HepG2 (cell line): ENCODE measurements around the gene ILKAP. TPM values are rescaled to one million over a fixed set of nuclear protein-coding genes. Genes with fewer than 3 reads are reported as not detected.

ENCODE experiments used
- BCL6 ChIP-seq: IDR thresholded peaks from 2 replicates; pipeline ENCODE4 v1.6.1; 2016; ENCODE audit warnings: missing genetic modification reagents, missing compliant biosample characterization
- CENPT ChIP-seq: sonication (generic); formaldehyde crosslinking; IDR thresholded peaks from 2 replicates; pipeline ENCODE4 v1.8.0; 2022; ENCODE audit warnings: low read depth, mild to moderate bottlenecking, moderate library complexity, missing genetic modification reagents
- EHMT2 ChIP-seq: fragments of 200-600 bp; sonication (generic); IDR thresholded peaks from 2 replicates; pipeline ENCODE4 v1.7.0; 2017; ENCODE audit warnings: antibody characterized with exemption, low read depth, low read length, borderline replicate concordance
- ELF1 ChIP-seq: sonication (generic); formaldehyde crosslinking; IDR thresholded peaks from 2 replicates; pipeline ENCODE4 v1.4.0; 2020; ENCODE audit warnings: missing genetic modification reagents
- FOXA3 ChIP-seq: IDR thresholded peaks from 2 replicates; pipeline ENCODE4 v1.6.1; 2016; ENCODE audit warnings: missing genetic modification reagents, missing compliant biosample characterization
- GFI1 ChIP-seq: sonication (generic); formaldehyde crosslinking; IDR thresholded peaks from 2 replicates; pipeline ENCODE4 v1.5.0; 2020; ENCODE audit warnings: missing genetic modification reagents, mild to moderate bottlenecking, borderline replicate concordance
- HNRNPK ChIP-seq: fragments of 200-400 bp; formaldehyde crosslinking; IDR thresholded peaks from 2 replicates; pipeline ENCODE4 v1.6.1; 2018; ENCODE audit warnings: low read length, low read depth, moderate library complexity, mild to moderate bottlenecking; ENCODE audit not compliant: poor library complexity, severe bottlenecking
- PHF8 ChIP-seq: sonication (generic); formaldehyde crosslinking; IDR thresholded peaks from 2 replicates; pipeline ENCODE4 v1.5.0; 2020; ENCODE audit warnings: missing genetic modification reagents
- RAD21 ChIP-seq: fragments of 450-650 bp; formaldehyde crosslinking; IDR thresholded peaks from 2 replicates; pipeline ENCODE4 v1.5.0; 2020; ENCODE audit warnings: mild to moderate bottlenecking
- RFXAP ChIP-seq: sonication (generic); formaldehyde crosslinking; IDR thresholded peaks from 2 replicates; pipeline ENCODE4 v1.4.0; 2020; ENCODE audit warnings: missing genetic modification reagents, borderline replicate concordance
- RORA ChIP-seq: sonication (generic); formaldehyde crosslinking; IDR thresholded peaks from 2 replicates; pipeline ENCODE4 v1.5.0; 2020; ENCODE audit warnings: mild to moderate bottlenecking, missing genetic modification reagents, moderate library complexity
- SP2 ChIP-seq: sonication (generic); formaldehyde crosslinking; IDR thresholded peaks from 2 replicates; pipeline ENCODE4 v1.5.1; 2020; ENCODE audit warnings: mild to moderate bottlenecking, missing genetic modification reagents
- TMF1 ChIP-seq: sonication (generic); formaldehyde crosslinking; IDR thresholded peaks from 2 replicates; pipeline ENCODE4 v1.8.1; 2022; ENCODE audit warnings: low read depth, missing genetic modification reagents
- ZFAT ChIP-seq: sonication (generic); formaldehyde crosslinking; conservative IDR thresholded peaks from 2 replicates; pipeline ENCODE4 v1.8.1; 2023; ENCODE audit warnings: missing genetic modification reagents, inconsistent platforms
- ZFX ChIP-seq: sonication (generic); formaldehyde crosslinking; IDR thresholded peaks from 2 replicates; pipeline ENCODE4 v1.4.0; 2020; ENCODE audit warnings: mild to moderate bottlenecking, low read depth, missing genetic modification reagents, moderate library complexity
- ZNF431 ChIP-seq: sonication (generic); formaldehyde crosslinking; IDR thresholded peaks from 2 replicates; pipeline ENCODE4 v1.9.0; 2022; ENCODE audit warnings: missing genetic modification reagents, low read depth, mild to moderate bottlenecking, borderline replicate concordance
- ZNF451 ChIP-seq: sonication (generic); formaldehyde crosslinking; IDR thresholded peaks from 2 replicates; pipeline ENCODE4 v1.5.0; 2020; ENCODE audit warnings: mild to moderate bottlenecking, missing genetic modification reagents
- ZNF564 ChIP-seq: sonication (generic); formaldehyde crosslinking; IDR thresholded peaks from 2 replicates; pipeline ENCODE4 v1.8.1; 2023; ENCODE audit warnings: mild to moderate bottlenecking, missing genetic modification reagents
- ZNF788 ChIP-seq: sonication (generic); formaldehyde crosslinking; IDR thresholded peaks from 2 replicates; pipeline ENCODE4 v1.5.0; 2020; ENCODE audit warnings: mild to moderate bottlenecking, missing genetic modification reagents, borderline replicate concordance
- ZSCAN29 ChIP-seq: sonication (generic); formaldehyde crosslinking; conservative IDR thresholded peaks from 2 replicates; pipeline ENCODE4 v1.4.0; 2020; ENCODE audit warnings: mild to moderate bottlenecking, missing genetic modification reagents
- polyA plus RNA-seq, 8 experiments: library from polyadenylated mRNA; depleted of rRNA in 3 of 8; stranded (reverse) in 7 of 8; unstranded in 1 of 8; fragments of >200 nt; fragmentation: Illumina TruSeq in 4 of 8; extraction: Trizol in 4 of 8; gene quantifications; 2 replicates each; pipeline versions ENCODE4 v1.2.1 to v1.2.3, GENCODE V29; 2011 to 2016; ENCODE audit warnings: low read depth in 4 of 8, missing spikeins in 1 of 8, mixed read lengths in 1 of 8; ENCODE audit not compliant: insufficient read depth in 1 of 8
- total RNA-seq, 5 experiments: library from RNA; depleted of rRNA; stranded (reverse); fragments of >200 nt; fragmentation: Illumina TruSeq; extraction: Trizol; gene quantifications; 2 replicates each; pipeline ENCODE4 v1.2.3, GENCODE V29; 2016; ENCODE audit warnings: low read depth in 1 of 5
- TF ChIP-seq, protein P1 (sequence below): sonication (generic); formaldehyde crosslinking; IDR thresholded peaks from 2 replicates; pipeline ENCODE4 v1.4.0; 2020; ENCODE audit warnings: missing genetic modification reagents
- TF ChIP-seq, protein P2 (sequence below): sonication (generic); formaldehyde crosslinking; IDR thresholded peaks from 2 replicates; pipeline ENCODE4 v1.5.0; 2020; ENCODE audit warnings: mild to moderate bottlenecking, missing genetic modification reagents
- TF ChIP-seq, protein P3 (sequence below), 2 experiments: sonication (generic) in 1 of 2; formaldehyde crosslinking in 1 of 2; IDR thresholded peaks; 2 replicates each; pipeline versions ENCODE4 v1.4.0 to v1.6.1; 2018 to 2020; ENCODE audit warnings: missing genetic modification reagents in 2 of 2, borderline replicate concordance in 1 of 2, low read depth in 1 of 2, mild to moderate bottlenecking in 1 of 2, missing biosample characterization in 1 of 2

Gene ILKAP
- total and polyA plus RNA-seq, 2 of the 13 experiments (the other 11 are each of a cell fraction or from before 2014, with no cell fraction given) = 29.6 to 33.1 TPM

DNA sequence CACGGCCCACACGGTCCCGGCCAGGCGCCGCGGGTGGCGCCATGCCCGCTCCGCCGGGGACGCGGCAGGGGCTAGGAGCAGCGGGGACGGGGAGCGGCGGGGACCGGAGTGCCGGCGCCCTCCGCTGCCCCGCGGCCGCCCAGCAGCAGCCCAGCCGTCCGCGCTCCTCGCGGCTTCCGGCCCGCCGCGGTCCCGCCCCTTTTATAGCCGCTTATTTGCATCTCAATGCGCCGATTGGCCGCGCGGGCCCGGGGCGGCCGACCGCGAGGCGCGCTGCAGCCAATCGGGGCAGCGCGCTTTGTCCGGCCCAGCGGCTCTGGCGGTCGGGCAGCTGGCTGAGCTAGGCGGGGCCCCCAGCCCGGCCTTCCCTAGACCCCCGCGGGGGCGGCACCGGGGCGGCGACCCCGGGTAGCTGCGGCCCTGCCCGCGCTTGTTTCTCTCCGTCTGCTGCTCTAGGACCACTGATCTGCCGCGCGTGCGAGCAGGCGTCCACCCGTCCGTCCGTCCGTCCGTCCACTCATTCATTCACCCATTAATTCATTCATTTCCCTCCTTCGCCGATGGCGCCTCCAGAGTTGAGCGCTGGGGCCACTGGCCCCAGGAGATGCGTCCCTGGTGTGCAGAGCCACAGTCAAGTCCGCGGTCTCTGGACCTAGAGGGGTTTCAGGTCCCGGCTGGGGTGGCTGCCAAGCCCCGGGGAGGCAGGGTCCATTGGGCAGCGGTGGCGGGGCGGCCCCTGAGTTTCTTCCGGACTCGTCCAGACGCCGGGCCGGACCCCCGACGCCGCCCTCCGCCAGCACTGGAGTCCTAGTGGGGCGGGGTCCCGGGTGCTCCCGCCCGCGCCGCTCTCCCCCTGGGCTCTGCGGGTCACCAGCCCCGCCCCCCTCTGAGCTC, 36.6 kb upstream of the ILKAP start, which contains the start of gene HES6 (continued):
- TF ChIP-seq ZNF788 (CRISPR knock-in tag) (0 out of 2 replicates have a peak, but pooled peaks have one; percentile 71), ELF1 (CRISPR knock-in tag) (0 out of 2 replicates have a peak, but pooled peaks have one; percentile 43), ZNF451 (peak; percentile 75; the same call in 1 of the 2 replicates), ZFX (CRISPR knock-in tag) (peak; percentile 83), BCL6 (CRISPR knock-in tag) (0 out of 2 replicates have a peak, but pooled peaks have one; percentile 9), ZSCAN29 (no peak), CENPT (CRISPR knock-in tag) (peak; percentile 27; the same call in 1 of the 2 replicates), GFI1 (CRISPR knock-in tag) (peak; percentile 40; the same call in 1 of the 2 replicates), RFXAP (peak; percentile 23; the same call in 1 of the 2 replicates), SP2 (peak; percentile 78), ZNF564 (0 out of 2 replicates have a peak, but pooled peaks have one; percentile 18), HNRNPK (peak; percentile 83), RAD21 (CRISPR knock-in tag) (peak; percentile 82), RORA (CRISPR knock-in tag) (no peak), ZNF431 (CRISPR knock-in tag) (peak; percentile 64; the same call in 1 of the 2 replicates), ZFAT (CRISPR knock-in tag) (no peak), PHF8 (CRISPR knock-in tag) (peak; percentile 77), EHMT2 (no peak), TMF1 (CRISPR knock-in tag) (peak; percentile 21; the same call in 1 of the 2 replicates), FOXA3 (peak; percentile 32; the same call in 1 of the 2 replicates)
- TF ChIP-seq, protein P1, sequence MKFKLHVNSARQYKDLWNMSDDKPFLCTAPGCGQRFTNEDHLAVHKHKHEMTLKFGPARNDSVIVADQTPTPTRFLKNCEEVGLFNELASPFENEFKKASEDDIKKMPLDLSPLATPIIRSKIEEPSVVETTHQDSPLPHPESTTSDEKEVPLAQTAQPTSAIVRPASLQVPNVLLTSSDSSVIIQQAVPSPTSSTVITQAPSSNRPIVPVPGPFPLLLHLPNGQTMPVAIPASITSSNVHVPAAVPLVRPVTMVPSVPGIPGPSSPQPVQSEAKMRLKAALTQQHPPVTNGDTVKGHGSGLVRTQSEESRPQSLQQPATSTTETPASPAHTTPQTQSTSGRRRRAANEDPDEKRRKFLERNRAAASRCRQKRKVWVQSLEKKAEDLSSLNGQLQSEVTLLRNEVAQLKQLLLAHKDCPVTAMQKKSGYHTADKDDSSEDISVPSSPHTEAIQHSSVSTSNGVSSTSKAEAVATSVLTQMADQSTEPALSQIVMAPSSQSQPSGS (CRISPR knock-in tag) = no peak
- TF ChIP-seq, protein P2, sequence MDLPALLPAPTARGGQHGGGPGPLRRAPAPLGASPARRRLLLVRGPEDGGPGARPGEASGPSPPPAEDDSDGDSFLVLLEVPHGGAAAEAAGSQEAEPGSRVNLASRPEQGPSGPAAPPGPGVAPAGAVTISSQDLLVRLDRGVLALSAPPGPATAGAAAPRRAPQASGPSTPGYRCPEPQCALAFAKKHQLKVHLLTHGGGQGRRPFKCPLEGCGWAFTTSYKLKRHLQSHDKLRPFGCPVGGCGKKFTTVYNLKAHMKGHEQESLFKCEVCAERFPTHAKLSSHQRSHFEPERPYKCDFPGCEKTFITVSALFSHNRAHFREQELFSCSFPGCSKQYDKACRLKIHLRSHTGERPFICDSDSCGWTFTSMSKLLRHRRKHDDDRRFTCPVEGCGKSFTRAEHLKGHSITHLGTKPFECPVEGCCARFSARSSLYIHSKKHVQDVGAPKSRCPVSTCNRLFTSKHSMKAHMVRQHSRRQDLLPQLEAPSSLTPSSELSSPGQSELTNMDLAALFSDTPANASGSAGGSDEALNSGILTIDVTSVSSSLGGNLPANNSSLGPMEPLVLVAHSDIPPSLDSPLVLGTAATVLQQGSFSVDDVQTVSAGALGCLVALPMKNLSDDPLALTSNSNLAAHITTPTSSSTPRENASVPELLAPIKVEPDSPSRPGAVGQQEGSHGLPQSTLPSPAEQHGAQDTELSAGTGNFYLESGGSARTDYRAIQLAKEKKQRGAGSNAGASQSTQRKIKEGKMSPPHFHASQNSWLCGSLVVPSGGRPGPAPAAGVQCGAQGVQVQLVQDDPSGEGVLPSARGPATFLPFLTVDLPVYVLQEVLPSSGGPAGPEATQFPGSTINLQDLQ = 0 out of 2 replicates have a peak, but pooled peaks have one; percentile 72
- TF ChIP-seq, protein P3, sequence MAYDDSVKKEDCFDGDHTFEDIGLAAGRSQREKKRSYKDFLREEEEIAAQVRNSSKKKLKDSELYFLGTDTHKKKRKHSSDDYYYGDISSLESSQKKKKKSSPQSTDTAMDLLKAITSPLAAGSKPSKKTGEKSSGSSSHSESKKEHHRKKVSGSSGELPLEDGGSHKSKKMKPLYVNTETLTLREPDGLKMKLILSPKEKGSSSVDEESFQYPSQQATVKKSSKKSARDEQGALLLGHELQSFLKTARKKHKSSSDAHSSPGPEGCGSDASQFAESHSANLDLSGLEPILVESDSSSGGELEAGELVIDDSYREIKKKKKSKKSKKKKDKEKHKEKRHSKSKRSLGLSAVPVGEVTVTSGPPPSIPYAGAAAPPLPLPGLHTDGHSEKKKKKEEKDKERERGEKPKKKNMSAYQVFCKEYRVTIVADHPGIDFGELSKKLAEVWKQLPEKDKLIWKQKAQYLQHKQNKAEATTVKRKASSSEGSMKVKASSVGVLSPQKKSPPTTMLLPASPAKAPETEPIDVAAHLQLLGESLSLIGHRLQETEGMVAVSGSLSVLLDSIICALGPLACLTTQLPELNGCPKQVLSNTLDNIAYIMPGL (CRISPR knock-in tag; IDR thresholded peaks at IDR 0.05; ENCODE audit: borderline replicate concordance in 1 of 2, low read depth in 1 of 2) = peak in 1 of 2 experiments; percentile 27; a peak in 1 of 4 replicates
